ENCODE measurements around the gene FLNB. TPM values are rescaled to one million over a fixed set of nuclear protein-coding genes. Genes with fewer than 3 reads are reported as not detected.

Gene FLNB
- total RNA-seq, 1 experiment from 2014 or later: 127 TPM

- POLR2A ChIA-PET: interaction anchor here (0.9 kb wide), 1 partner anchor 14 kb away, joined by 3 read pairs; no protein-coding TSS in a partner anchor
- CTCF ChIA-PET: no interaction called here
- Mint-ChIP-seq H3K36me3 (no peaks in the 10 kb centered on the region), H3K27ac (no peak overlapping the region), H3K4me1 (peaks cover 20% of the 10 kb centered on the region), H3K27me3 (ENCODE audit: low read depth) (no peaks in the 10 kb centered on the region), H3K4me3 (no peak overlapping the region), H3K9me3 (no peaks in the 10 kb centered on the region)
- DNase-seq (ENCODE audit: low spot score): no peak
- ATAC-seq: no peak
- TF ChIP-seq AFF4 (CRISPR knock-in tag; IDR thresholded peaks at IDR 0.05; ENCODE audit: borderline replicate concordance) (no peak), PREB (CRISPR knock-in tag; IDR thresholded peaks at IDR 0.05; ENCODE audit: borderline replicate concordance) (no peak), ATF1 (CRISPR knock-in tag; IDR thresholded peaks at IDR 0.05) (no peak), ZNF219 (CRISPR knock-in tag; IDR thresholded peaks at IDR 0.05; ENCODE audit: borderline replicate concordance) (no peak)
Observed at GRCh38 chr3:57967590-57967989, 40.6 kb upstream of the FLNB start.

GRCh38 chr3:57968501-57968900, 39.7 kb upstream of the FLNB start:
- H3K4me1 Mint-ChIP-seq: peaks cover 25% of the 10 kb centered on the region
- peak overlapping the region; percentile 44 for H3K27ac Mint-ChIP-seq
- H3K4me3 Mint-ChIP-seq: no peak overlapping the region
- ChIA-PET CTCF (no interaction called here), POLR2A (interaction anchor here (0.6 to 0.9 kb wide), 2 partner anchors 14 to 39 kb away, joined by 3 to 4 read pairs; no protein-coding TSS in a partner anchor)
- TF ChIP-seq FOXJ3 (CRISPR knock-in tag; IDR thresholded peaks at IDR 0.05; ENCODE audit: borderline replicate concordance): no peak
- TF ChIP-seq USF1 (CRISPR knock-in tag; IDR thresholded peaks at IDR 0.05): no peak
- TF ChIP-seq GABPB1 (CRISPR knock-in tag; IDR thresholded peaks at IDR 0.05): no peak
- TF ChIP-seq ZNF219 (CRISPR knock-in tag; IDR thresholded peaks at IDR 0.05; ENCODE audit: borderline replicate concordance): no peak
- TF ChIP-seq ARID4B (CRISPR knock-in tag; IDR thresholded peaks at IDR 0.05; ENCODE audit: borderline replicate concordance): no peak
- no peak for TF ChIP-seq IRF1 (CRISPR knock-in tag; IDR thresholded peaks at IDR 0.05)
- no peak for TF ChIP-seq STAT6 (CRISPR knock-in tag; conservative IDR thresholded peaks at IDR 0.05; ENCODE audit: low read depth)
- TF ChIP-seq ZNF121 (CRISPR knock-in tag; IDR thresholded peaks at IDR 0.05): no peak
- no peaks in the 10 kb centered on the region for H3K36me3 Mint-ChIP-seq
- ATAC-seq (no peak), DNase-seq (ENCODE audit: low spot score) (no peak)
- no peaks in the 10 kb centered on the region for H3K27me3 Mint-ChIP-seq (ENCODE audit: low read depth)
- H3K9me3 Mint-ChIP-seq: no peaks in the 10 kb centered on the region
